Measurements from ENCODE around the gene TBX21.
A peak's percentile ranks its signal among the peaks of the same experiment; 100 is the strongest.

The TBX21 gene

DNA sequence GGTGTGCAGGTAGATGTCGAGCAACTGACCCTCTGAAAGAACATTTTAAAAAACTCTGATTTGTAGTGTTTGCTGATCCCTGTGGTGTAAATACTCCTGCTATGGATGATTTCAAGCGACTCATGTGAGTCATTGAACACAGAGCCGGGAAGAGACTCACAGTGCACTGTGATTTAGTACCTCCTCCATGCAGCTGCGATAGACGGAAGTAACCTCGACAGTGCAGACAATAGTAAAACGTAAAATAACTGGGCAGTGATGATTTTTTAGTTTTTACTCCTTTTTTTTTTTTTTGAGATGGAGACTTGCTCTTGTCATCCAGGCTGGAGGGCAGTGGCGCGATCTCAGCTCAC lies 8.7 kb downstream of the TBX21 start:
- H3K9me3 ChIP-seq (ENCODE audit: severe bottlenecking): no peaks in the 10 kb centered on the region
- H3K27me3 ChIP-seq (ENCODE audit: insufficient read depth, low read depth, severe bottlenecking): no peaks in the 10 kb centered on the region
- H3K4me3 ChIP-seq (ENCODE audit: low read depth, low read length): no peak overlapping the region
- no peaks in the 10 kb centered on the region for H3K36me3 ChIP-seq
- no peak overlapping the region for H3K27ac ChIP-seq
- no peak for DNase-seq
- TF ChIP-seq, protein P1, sequence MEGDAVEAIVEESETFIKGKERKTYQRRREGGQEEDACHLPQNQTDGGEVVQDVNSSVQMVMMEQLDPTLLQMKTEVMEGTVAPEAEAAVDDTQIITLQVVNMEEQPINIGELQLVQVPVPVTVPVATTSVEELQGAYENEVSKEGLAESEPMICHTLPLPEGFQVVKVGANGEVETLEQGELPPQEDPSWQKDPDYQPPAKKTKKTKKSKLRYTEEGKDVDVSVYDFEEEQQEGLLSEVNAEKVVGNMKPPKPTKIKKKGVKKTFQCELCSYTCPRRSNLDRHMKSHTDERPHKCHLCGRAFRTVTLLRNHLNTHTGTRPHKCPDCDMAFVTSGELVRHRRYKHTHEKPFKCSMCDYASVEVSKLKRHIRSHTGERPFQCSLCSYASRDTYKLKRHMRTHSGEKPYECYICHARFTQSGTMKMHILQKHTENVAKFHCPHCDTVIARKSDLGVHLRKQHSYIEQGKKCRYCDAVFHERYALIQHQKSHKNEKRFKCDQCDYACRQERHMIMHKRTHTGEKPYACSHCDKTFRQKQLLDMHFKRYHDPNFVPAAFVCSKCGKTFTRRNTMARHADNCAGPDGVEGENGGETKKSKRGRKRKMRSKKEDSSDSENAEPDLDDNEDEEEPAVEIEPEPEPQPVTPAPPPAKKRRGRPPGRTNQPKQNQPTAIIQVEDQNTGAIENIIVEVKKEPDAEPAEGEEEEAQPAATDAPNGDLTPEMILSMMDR (IDR thresholded peaks at IDR 0.05; ENCODE audit: low read depth, low read length): no peak

DNA sequence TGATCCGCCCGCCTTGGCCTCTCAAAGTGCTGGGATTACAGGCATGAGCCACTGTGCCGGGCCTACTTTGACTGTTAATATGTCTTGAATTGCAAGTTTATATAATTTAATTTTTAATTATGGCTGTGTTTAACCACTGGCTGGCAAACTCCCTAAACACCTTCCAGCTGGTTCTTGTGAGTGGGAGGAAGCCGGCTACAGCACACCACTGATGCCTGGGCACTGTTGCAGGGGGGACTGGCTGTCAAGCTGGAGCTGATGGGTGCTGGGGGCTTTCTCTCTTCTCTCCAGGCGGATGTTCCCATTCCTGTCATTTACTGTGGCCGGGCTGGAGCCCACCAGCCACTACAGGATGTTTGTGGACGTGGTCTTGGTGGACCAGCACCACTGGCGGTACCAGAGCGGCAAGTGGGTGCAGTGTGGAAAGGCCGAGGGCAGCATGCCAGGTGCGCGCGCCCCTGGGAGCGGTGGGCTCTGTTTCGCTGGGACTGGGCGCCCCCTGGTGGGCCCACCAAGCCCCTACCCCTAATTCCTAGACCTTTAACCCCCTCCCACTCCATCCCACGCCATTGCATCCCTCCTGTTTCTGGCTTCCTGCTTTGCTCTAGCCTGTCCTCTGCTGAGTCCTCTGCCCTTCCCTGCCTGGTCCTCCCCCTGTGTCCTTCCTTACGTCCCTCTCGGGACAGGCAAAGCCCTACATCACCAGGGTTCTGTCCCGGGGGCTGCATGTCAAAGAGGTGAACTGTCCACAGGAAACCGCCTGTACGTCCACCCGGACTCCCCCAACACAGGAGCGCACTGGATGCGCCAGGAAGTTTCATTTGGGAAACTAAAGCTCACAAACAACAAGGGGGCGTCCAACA lies 9.5 kb downstream of the TBX21 start:
- TF ChIP-seq, protein P1 (IDR thresholded peaks at IDR 0.05; ENCODE audit: low read depth, low read length): peak; percentile 94
- Histone ChIP-seq H3K27me3 (ENCODE audit: insufficient read depth, low read depth, severe bottlenecking) (no peaks in the 10 kb centered on the region), H3K4me3 (ENCODE audit: low read depth, low read length) (no peak overlapping the region), H3K27ac (no peak overlapping the region), H3K36me3 (no peaks in the 10 kb centered on the region), H3K9me3 (ENCODE audit: severe bottlenecking) (no peaks in the 10 kb centered on the region)
- DNase-seq: peak; percentile 79

DNA sequence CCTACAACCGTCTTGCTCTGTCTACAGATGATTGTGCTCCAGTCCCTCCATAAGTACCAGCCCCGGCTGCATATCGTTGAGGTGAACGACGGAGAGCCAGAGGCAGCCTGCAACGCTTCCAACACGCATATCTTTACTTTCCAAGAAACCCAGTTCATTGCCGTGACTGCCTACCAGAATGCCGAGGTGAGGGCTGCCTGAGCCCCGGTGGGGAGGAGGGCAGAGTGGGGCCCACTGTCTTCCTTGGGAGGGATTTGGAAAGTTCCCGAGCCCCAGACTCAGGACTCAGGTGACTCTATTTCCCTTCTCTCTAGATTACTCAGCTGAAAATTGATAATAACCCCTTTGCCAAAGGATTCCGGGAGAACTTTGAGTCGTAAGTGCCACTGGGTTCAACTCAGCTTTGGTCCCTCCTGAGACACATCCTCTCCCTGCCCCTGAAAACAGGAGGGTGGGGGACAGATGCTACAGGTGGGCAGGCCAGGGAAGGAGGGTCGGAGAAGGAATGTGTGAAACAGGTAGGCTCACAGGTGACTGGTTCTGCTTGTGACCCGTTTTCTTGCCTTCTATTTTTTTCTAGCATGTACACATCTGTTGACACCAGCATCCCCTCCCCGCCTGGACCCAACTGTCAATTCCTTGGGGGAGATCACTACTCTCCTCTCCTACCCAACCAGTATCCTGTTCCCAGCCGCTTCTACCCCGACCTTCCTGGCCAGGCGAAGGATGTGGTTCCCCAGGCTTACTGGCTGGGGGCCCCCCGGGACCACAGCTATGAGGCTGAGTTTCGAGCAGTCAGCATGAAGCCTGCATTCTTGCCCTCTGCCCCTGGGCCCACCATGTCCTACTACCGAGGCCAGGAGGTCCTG lies 11.4 kb downstream of the TBX21 start:
- H3K36me3 ChIP-seq: no peaks in the 10 kb centered on the region
- no peaks in the 10 kb centered on the region for H3K9me3 ChIP-seq (ENCODE audit: severe bottlenecking)
- TF ChIP-seq, protein P1 (IDR thresholded peaks at IDR 0.05; ENCODE audit: low read depth, low read length): no peak
- no peak overlapping the region for H3K27ac ChIP-seq
- no peak overlapping the region for H3K4me3 ChIP-seq (ENCODE audit: low read depth, low read length)
- no peak for DNase-seq
- no peaks in the 10 kb centered on the region for H3K27me3 ChIP-seq (ENCODE audit: insufficient read depth, low read depth, severe bottlenecking)

DNA sequence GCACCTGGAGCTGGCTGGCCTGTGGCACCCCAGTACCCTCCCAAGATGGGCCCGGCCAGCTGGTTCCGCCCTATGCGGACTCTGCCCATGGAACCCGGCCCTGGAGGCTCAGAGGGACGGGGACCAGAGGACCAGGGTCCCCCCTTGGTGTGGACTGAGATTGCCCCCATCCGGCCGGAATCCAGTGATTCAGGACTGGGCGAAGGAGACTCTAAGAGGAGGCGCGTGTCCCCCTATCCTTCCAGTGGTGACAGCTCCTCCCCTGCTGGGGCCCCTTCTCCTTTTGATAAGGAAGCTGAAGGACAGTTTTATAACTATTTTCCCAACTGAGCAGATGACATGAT lies 12.0 kb downstream of the TBX21 start:
- TF ChIP-seq, protein P1 (IDR thresholded peaks at IDR 0.05; ENCODE audit: low read depth, low read length): no peak
- no peak for DNase-seq
- H3K27me3 ChIP-seq (ENCODE audit: insufficient read depth, low read depth, severe bottlenecking): no peaks in the 10 kb centered on the region

DNA sequence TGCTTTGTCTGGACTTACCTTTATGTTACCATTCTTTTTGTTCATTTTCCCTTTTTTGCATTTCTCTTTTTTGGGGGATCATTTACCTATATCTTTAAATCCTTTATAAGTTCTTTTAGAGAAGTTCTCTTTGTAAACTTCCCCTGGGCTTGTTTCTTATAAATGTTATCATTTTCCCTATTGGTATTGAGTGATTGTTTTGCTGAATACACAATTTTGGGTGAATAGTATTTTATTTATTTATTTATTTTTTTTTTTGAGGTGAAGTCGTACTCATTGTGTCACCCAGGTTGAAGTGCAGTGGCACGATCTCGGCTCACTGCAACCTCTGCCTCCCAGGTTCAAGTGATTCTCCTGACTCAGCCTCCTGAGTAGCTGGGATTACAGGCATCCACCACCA lies 18.4 kb downstream of the TBX21 start:
- no peaks in the 10 kb centered on the region for H3K36me3 ChIP-seq
- peaks cover 9% of the 10 kb centered on the region for H3K9me3 ChIP-seq (ENCODE audit: severe bottlenecking)
- no peak for DNase-seq
- H3K4me3 ChIP-seq (ENCODE audit: low read depth, low read length): no peak overlapping the region
- H3K27me3 ChIP-seq (ENCODE audit: insufficient read depth, low read depth, severe bottlenecking): no peaks in the 10 kb centered on the region
- TF ChIP-seq, protein P1 (IDR thresholded peaks at IDR 0.05; ENCODE audit: low read depth, low read length): no peak
- H3K27ac ChIP-seq: no peak overlapping the region

More for the DNA sequence above, 12.0 kb downstream of the TBX21 start:
- Histone ChIP-seq H3K9me3 (ENCODE audit: severe bottlenecking) (no peaks in the 10 kb centered on the region), H3K27ac (no peak overlapping the region), H3K36me3 (no peaks in the 10 kb centered on the region), H3K4me3 (ENCODE audit: low read depth, low read length) (no peak overlapping the region)

Data from WERI-Rb-1 (cell line).